ENCODE results near the gene TNFRSF13B. TPM values are rescaled to one million over a fixed set of nuclear protein-coding genes. Genes with fewer than 3 reads are reported as not detected.

The TNFRSF13B gene
- total RNA-seq, 4 donors from 2014 or later, result not detected

- no peak for DNase-seq
- Histone ChIP-seq H3K36me3 (no peaks in the 10 kb centered on the region), H3K4me1 (no peaks in the 10 kb centered on the region), H3K9me3 (no peaks in the 10 kb centered on the region), H3K4me3 (replicated peaks in 1 of 3) (no peak overlapping the region), H3K27me3 (no peaks in the 10 kb centered on the region), H3K27ac (no peak overlapping the region)
- TF ChIP-seq CTCF (IDR thresholded peaks at IDR 0.05) (no peak), POLR2A (IDR thresholded peaks at IDR 0.05) (no peak)
- 94 to 97% methylated on average over 11 to 12 of the region's 15 CpGs for WGBS, 2 donors
- intact Hi-C loops (cut with DNase I), result no loop called here
These were observed 46.4 kb downstream of the TNFRSF13B start for GRCh38 chr17:16925461-16926060.

- H3K27ac ChIP-seq, result no peak overlapping the region
- 86 to 91% methylated on average over 7 to 9 of the region's 10 CpGs for WGBS, 2 donors
- no peak for DNase-seq
These were observed 47.0 kb downstream of the TNFRSF13B start for GRCh38 chr17:16924696-16925440.

GRCh38 chr17:16923904-16924695 is 47.8 kb downstream of the TNFRSF13B start:
- Histone ChIP-seq H3K27me3 (no peaks in the 10 kb centered on the region), H3K27ac (no peak overlapping the region), H3K4me1 (no peaks in the 10 kb centered on the region), H3K36me3 (no peaks in the 10 kb centered on the region), H3K9me3 (no peaks in the 10 kb centered on the region), H3K4me3 (replicated peaks in 1 of 3) (no peak overlapping the region)
- TF ChIP-seq CTCF (IDR thresholded peaks at IDR 0.05), result no peak
- no peak for TF ChIP-seq POLR2A (IDR thresholded peaks at IDR 0.05)
- DNase-seq, result no peak
- WGBS, 2 donors, result 85 to 94% methylated on average over 9 to 11 of the region's 15 CpGs
- intact Hi-C loops (cut with DNase I), result no loop called here

More at GRCh38 chr17:16924696-16925440, 47.0 kb downstream of the TNFRSF13B start:
- intact Hi-C loops (cut with DNase I), result no loop called here
- Histone ChIP-seq H3K27me3 (no peaks in the 10 kb centered on the region), H3K4me1 (no peaks in the 10 kb centered on the region), H3K4me3 (replicated peaks in 1 of 3) (no peak overlapping the region), H3K36me3 (no peaks in the 10 kb centered on the region), H3K9me3 (no peaks in the 10 kb centered on the region)
- TF ChIP-seq CTCF (IDR thresholded peaks at IDR 0.05) (no peak), POLR2A (IDR thresholded peaks at IDR 0.05) (no peak)

- H3K9me3 ChIP-seq, result no peaks in the 10 kb centered on the region
- intact Hi-C loops (cut with DNase I), result no loop called here
- H3K27me3 ChIP-seq, result no peaks in the 10 kb centered on the region
- DNase-seq, result no peak
- TF ChIP-seq POLR2A (IDR thresholded peaks at IDR 0.05), result no peak
- TF ChIP-seq CTCF (IDR thresholded peaks at IDR 0.05), result no peak
- H3K27ac ChIP-seq, result no peak overlapping the region
- no peaks in the 10 kb centered on the region for H3K36me3 ChIP-seq
- no peak overlapping the region for H3K4me3 ChIP-seq (replicated peaks in 1 of 3)
- WGBS, 2 donors, result 90 to 97% methylated on average over 2 to 11 of the region's 17 CpGs
- no peaks in the 10 kb centered on the region for H3K4me1 ChIP-seq
These were observed 48.6 kb downstream of the TNFRSF13B start for GRCh38 chr17:16923097-16923903.
